KOPT-K1 (cell line): ENCODE data around the gene MEPCE.

ENCODE experiments used
- H3K27ac ChIP-seq: fragments of 200-600 bp; sonication (generic); 2 replicates; pipeline ENCODE4 v1.5.1; 2016; ENCODE audit warnings: antibody characterized with exemption, mild to moderate bottlenecking, low read depth, low read length; ENCODE audit not compliant: poor library complexity, severe bottlenecking
- H3K36me3 ChIP-seq: fragments of 200-600 bp; sonication (generic); 2 replicates; pipeline ENCODE4 v1.5.1; 2017; ENCODE audit warnings: antibody characterized with exemption, mild to moderate bottlenecking, low read length, moderate library complexity; ENCODE audit not compliant: insufficient read depth
- H3K9me3 ChIP-seq: fragments of 200-600 bp; sonication (generic); 2 replicates; pipeline ENCODE4 v1.5.1; 2017; ENCODE audit warnings: antibody characterized with exemption, low read length, mild to moderate bottlenecking; ENCODE audit not compliant: insufficient read depth, poor library complexity, severe bottlenecking

The MEPCE gene

GRCh38 chr7:100426516-100426915 is 3.1 kb upstream of the MEPCE start:
- no peak overlapping the region for H3K27ac ChIP-seq
- peaks cover 10% of the 10 kb centered on the region for H3K36me3 ChIP-seq
- H3K9me3 ChIP-seq: peaks cover 6% of the 10 kb centered on the region

- Histone ChIP-seq H3K36me3 (peaks cover 22% of the 10 kb centered on the region), H3K27ac (peak overlapping the region; percentile 99), H3K9me3 (peaks cover 6% of the 10 kb centered on the region)
Measured at GRCh38 chr7:100427762-100428198, 1.9 kb upstream of the MEPCE start.

GRCh38 chr7:100428199-100428966 is 1.2 kb upstream of the MEPCE start, which contains the start of gene ZCWPW1:
Gene ZCWPW1, minus strand, starts transcription at chr7:100428703. Its CDS starts 8,054 bp downstream, at chr7:100420649.
- peaks cover 6% of the 10 kb centered on the region for H3K9me3 ChIP-seq
- peaks cover 28% of the 10 kb centered on the region for H3K36me3 ChIP-seq
- H3K27ac ChIP-seq: peak within 1 kb of the TSS; percentile 99

- Histone ChIP-seq H3K36me3 (peaks cover 35% of the 10 kb centered on the region), H3K9me3 (peaks cover 6% of the 10 kb centered on the region), H3K27ac (peak overlapping the region; percentile 99)
Measured at GRCh38 chr7:100428967-100429636, 529 bp upstream of the MEPCE start.

- peak overlapping the region; percentile 99 for H3K27ac ChIP-seq
- peaks cover 6% of the 10 kb centered on the region for H3K9me3 ChIP-seq
- H3K36me3 ChIP-seq: peaks cover 51% of the 10 kb centered on the region
Measured at GRCh38 chr7:100430493-100431285, 1.1 kb downstream of the MEPCE start.

GRCh38 chr7:100431286-100431735 is 1.7 kb downstream of the MEPCE start:
- Histone ChIP-seq H3K27ac (peak overlapping the region; percentile 99), H3K9me3 (peaks cover 6% of the 10 kb centered on the region)

GRCh38 chr7:100432053-100432452 is 2.4 kb downstream of the MEPCE start:
- H3K36me3 ChIP-seq: peaks cover 53% of the 10 kb centered on the region
- peak overlapping the region; percentile 99 for H3K27ac ChIP-seq
- H3K9me3 ChIP-seq: peaks cover 6% of the 10 kb centered on the region

More at GRCh38 chr7:100431286-100431735, 1.7 kb downstream of the MEPCE start:
- peaks cover 53% of the 10 kb centered on the region for H3K36me3 ChIP-seq

- Histone ChIP-seq H3K9me3 (peaks cover 3% of the 10 kb centered on the region), H3K27ac (peak overlapping the region; percentile 99), H3K36me3 (peaks cover 53% of the 10 kb centered on the region)
Measured at GRCh38 chr7:100432621-100433275, 3.1 kb downstream of the MEPCE start.

- Histone ChIP-seq H3K27ac (peak overlapping the region; percentile 99), H3K36me3 (peaks cover 53% of the 10 kb centered on the region), H3K9me3 (no peaks in the 10 kb centered on the region)
Measured at GRCh38 chr7:100433276-100433591, 3.6 kb downstream of the MEPCE start.

GRCh38 chr7:100433592-100434296 is 4.1 kb downstream of the MEPCE start:
- Histone ChIP-seq H3K36me3 (peaks cover 53% of the 10 kb centered on the region), H3K27ac (peak overlapping the region; percentile 99), H3K9me3 (no peaks in the 10 kb centered on the region)

GRCh38 chr7:100434297-100435144 is 4.9 kb downstream of the MEPCE start:
- Histone ChIP-seq H3K27ac (peak overlapping the region; percentile 99), H3K9me3 (no peaks in the 10 kb centered on the region), H3K36me3 (peaks cover 53% of the 10 kb centered on the region)

- Histone ChIP-seq H3K36me3 (peaks cover 52% of the 10 kb centered on the region), H3K9me3 (no peaks in the 10 kb centered on the region), H3K27ac (peak overlapping the region; percentile 99)
Measured at GRCh38 chr7:100435401-100436304, 6.0 kb downstream of the MEPCE start.
